ENCODE measurements around the gene TPD52L2.

The TPD52L2 gene

DNA sequence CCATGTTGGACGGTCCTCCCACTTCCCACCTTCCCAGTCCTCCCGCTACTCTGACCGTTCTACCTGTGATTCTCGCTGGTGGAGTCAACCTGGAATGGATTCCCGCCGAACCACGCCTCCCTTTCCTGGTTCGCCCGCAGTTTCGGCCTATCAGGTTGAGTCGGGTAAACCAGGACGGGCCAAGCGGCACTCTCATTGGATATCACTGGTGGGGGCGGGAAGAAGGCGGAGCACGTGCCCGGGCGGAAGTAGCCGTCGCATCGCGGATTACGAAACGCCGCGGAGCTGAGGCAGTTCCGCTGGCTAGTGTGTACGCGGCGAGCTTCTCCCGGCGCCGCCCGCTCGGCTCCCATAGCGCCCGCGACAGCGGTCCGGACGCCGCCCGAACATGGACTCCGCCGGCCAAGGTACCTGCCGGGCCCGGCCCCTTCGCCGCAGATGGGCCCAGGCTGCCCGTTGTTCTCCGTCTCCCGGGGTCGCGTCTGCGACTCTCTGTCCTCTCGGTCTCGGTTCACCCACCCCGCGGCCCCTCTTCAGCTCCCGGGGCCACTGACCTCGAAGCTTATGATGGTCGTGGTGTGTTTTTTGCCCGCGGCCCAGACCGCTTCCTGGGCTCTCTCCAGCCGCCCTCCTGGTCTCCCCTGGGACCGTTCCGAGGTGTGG is at the start of gene TPD52L2:
TSS of gene TPD52L2 (plus strand) at position 293 of the 663 bp plus-strand sequence. CDS start at position 389, 96 bp downstream.
- peak; percentile 99 for DNase-seq

DNA sequence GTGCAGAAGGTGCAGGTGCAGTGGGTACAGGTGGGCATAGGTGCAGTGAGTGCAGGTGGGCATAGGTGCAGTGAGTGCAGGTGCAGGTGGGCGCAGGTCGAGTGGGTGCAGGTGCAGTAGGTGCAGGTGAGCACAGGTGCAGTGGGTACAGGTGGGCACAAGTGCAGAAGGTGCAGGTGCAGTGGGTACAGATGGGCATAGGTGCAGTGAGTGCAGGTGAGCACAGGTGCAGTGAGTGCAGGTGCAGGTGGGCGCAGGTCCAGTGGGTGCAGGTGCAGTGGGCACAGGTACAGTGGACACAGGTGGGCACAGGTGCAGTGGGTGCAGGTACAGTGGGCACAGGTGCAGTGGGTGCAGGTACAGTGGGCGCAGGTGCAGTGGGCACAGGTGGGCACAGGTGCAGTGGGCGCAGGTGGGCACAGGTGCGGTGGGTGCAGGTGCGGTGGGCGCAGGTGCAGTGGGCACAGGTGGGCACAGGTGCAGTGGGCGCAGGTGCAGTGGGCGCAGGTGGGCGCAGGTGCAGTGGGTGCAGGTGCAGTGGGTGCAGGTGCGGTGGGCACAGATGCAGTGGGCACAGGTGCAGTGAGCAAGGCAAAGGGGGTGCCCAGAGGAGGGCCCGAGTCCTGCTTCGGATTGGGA is 49.3 kb upstream of the TPD52L2 start:
- no peak for DNase-seq

DNA sequence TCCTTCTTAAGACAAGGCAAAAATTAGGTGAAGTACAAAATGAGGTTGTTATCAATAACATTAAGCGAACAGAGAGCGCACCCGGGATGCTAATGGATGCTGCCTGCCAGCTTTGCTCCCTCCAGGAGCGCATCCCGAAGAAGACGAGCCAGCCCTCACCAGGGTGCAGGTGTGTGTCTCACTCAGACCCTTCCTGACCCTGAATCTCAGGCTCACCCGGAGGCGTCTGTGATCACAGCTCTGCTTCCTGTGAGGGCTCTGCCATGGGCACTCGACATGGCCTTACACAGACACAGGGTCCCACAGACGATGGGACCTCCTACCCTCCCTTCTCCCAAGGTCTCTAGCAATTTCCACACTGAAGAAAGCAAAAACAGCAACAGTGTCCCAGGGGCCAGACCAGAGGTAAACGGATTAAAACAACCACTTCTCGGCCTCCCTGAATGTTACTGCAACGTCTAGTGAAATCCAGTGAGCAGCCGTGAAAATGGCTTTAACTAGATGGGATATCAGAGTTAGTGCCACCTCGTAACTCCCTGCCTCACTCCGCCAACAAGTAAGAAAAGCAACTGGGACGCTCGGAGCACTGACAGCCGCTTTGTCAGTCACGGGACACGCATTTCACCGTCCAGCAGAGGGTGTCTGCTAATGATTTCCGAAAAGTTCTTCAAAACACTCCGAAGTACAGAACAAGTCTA is 45.7 kb upstream of the TPD52L2 start:
- DNase-seq, result peak; percentile 39

DNA sequence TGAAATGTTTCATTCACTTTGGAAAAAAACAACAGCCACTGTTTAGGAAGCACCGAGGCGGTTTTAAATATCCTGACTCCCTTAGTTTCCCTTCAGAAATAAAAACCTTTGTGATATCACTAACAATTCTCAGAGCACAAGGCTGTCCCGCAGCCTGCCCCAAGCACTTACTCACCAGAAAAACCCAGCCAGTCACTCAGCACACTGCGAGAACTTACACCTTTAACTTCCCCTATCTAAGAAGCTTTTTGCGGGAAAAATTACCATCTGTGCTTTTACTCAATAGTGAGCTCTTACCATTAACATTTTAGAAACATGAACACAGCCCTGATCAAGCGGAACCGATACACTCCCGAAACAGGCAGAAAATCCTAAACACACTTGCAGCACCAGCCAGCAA is 43.3 kb upstream of the TPD52L2 start:
- DNase-seq, result no peak

DNA sequence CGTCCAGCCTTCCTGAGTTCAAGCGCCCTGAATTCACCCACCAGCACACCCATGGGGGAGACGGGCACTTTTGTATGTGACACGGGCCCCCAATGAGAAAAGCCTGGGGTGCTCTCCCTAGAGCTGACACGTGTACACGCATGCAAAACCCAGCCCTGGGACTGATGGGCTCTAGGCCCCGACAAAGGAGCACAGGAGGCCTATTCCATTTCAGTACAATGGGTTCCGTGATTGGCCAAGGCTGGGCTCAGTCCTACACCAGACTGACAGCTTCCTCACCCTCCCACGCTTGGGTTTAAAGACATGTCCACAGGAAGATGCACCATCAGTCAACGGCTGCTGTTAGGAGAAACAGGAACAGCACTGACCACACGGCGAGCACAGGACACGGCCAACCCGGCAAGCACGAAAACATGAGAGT is 42.8 kb upstream of the TPD52L2 start:
- no peak for DNase-seq

DNA sequence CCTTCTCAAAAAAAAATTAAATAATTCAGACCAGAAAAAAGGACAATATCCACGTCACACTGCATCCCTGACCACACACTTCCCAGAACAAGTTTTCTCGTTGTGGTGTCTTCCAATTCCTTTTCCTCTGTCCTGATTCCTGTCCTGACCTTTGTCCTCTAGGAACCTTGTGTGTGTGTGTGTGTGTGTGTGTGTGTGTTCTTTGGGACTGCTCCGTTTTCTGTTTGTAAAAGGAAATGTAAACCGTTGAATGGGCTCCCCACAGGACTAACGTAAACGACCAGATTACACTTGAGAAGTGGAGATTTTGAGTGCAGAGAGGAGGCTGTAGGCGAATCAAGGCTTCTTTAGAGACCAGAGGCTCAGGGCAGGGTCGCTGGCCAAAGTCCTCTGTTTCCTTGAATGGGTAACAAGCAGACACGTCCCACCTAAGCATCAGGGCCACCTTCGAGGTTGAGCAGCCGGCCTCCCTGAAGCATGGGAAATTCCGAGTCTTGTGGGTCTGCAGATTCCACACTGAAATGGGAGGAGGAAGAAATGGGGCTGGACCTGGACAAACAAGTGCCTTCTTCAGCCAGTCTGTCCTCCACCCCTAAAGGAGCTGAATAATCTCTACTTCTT is 41.3 kb upstream of the TPD52L2 start:
- DNase-seq, result no peak

DNA sequence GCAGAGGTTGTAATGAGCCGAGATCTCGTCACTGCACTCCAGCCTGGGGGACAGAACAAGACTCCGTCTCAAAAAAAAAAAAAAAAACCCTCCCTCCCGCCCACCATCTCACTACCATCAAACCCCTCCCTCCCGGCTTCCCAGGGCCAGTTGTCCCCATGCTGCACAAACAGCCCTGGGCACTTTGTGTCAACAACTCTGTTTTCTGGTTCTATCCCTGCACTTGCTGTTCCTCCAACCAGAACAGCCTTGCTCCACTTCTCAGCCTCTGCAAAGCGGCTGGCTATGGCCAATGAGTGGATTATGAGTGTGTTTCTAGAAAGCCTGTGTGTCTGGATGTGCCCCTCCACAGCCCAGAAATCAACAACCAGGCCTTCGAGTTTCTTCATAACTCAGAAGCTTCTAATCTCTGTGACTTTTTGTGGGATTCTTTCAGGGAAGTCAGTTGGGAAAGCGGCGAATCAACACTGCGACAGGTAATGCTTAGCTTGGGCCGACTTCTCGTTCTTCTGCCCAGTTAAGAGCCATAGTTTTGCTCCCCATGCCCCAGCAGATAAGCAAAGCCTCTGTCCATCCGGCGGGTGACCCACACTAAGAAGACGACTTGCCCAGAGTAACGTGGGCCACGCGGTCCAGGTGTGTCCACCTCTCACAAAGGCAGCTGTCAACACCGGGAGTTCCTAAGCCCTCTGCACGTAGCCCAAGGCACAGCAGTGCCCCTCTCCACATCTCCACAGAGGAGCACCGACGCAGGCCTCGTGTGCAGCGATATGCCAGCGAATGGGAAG is 39.5 kb upstream of the TPD52L2 start:
- DNase-seq, result no peak

DNA sequence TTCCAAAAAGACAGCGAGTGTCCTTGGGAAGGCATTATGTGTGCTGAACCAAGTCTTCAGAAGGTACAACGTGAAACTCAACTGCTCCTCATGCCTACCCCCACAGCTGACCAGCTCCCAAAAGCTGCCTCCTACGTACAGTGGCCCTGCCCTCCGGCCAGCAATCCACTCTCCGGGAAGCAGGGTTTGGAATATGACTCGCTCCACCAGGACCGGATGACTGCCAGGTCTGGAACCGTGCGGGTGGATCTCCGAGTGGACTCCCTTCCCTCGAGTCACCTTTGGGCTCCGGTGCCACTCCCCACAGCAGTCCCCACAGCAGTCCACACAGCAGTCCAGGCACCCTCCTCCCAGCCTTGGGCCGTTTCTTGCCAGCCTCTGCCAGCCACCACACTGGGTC is 38.3 kb upstream of the TPD52L2 start:
- DNase-seq, result no peak

DNA sequence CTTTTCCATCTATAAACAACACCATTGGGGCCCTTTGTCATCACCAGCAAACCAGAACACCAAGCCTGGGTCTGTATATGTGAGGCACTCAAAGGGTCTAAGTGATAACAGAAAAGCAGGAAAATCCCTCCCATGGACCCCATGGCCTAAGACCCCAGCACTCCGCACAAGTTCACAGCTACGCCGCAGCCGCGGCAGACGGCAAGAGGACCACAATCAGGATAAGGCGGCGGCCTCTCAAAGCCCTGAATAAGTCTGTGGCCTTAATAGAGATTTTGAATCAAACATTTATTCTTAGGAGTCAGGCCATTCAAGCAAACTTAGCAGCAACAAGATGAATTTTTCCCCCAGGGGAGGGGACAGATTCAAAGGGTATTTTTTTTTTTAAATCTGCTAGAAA is 36.9 kb upstream of the TPD52L2 start:
- DNase-seq, result no peak

DNA sequence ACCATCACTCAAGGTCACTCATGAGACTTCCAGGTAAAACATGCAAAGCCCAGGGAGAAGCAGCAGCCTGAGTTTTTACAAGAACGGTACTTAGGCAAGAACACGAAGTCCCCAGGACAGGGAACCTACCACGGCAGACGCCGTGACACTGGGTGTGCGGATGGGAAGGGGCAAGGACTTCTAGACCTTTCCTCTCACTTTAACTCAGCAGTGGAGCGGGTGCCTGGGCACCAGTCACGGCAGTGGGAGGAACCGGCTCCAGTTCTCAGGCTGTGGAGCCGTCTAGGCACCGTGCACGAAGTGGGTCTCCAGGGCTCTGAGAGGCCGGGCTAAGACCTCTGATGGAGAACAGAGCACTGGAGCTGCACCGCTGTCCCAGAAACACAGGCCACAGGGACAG is 36.5 kb upstream of the TPD52L2 start:
- DNase-seq, result no peak

DNA sequence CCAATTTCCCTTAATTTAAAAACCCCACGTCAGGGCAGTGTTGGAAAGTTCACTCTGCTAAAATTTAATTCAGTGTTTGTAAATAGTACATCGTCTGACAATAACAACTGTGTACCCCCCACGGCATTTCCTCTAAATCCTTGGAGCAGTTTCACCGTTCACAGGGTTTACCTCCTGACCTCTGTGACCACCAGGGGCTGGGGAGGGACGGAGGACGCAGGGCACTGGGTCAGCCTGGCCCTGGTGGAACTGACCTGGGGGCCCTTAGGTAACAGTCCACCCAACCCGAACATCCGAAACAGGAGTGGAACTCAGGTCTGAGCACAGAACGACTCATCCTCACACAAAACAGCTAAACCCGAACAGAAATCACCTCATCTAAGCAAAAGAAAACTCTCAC is 36.1 kb upstream of the TPD52L2 start:
- no peak for DNase-seq

DNA sequence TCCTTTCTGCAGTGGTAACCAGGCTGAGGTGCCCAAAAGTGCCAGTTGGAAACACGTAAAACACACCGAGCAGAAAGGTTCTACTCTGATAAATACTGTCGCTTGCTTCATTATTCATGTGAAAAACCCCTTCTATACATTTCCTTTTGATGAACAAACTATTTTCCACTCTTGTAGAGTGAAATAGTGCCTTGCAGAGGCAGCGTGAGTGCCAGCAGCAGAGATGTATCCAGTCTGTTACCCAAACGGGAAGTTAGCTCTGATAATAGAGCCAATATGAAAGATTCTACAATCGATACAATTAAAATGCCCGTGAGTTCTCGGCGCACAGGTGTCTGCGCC is 35.5 kb upstream of the TPD52L2 start:
- no peak for DNase-seq

DNA sequence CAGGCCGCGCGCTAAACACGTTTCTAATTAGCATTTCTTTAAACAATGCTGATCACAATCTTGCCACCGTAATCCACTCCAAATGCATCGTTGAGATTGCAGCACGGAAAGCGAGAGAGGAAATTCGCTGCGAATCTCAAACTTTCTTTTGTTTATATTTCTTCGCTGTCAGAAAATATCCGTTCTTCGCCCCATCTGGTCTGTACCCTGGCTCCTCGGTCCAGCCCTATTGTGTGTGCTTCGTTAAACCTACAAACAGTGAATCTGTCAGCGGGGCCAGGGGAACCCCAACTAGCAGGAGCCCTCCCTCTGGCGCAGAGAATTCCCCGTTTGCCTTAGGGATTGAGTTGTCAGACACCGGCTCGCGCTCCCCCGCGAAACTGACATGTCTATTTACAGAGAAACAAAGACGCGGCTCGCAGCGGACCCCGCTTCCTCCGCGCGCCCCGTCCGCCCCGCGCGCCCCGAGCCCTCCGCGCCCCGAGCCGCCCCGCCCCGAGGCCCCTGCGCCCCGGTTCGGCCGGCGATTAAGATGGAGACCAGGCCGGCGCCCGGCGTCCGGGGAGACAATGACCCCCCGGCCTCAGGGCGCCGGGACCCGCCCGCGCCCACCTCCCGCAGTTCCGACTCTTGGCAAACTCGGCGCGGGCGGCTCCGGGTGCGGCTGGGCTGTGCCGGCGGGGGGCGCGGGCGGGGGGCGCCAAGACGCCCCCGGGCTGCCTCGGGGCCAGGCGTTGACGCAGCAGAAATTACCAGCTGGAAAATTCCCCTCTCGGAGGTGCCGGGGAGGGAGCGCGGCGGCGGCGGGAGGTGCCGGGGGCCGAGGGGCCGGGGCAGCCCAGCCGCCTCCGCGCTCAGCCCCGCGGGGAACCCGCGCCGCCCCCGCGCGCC is 34.9 kb upstream of the TPD52L2 start:
- DNase-seq, result no peak

DNA sequence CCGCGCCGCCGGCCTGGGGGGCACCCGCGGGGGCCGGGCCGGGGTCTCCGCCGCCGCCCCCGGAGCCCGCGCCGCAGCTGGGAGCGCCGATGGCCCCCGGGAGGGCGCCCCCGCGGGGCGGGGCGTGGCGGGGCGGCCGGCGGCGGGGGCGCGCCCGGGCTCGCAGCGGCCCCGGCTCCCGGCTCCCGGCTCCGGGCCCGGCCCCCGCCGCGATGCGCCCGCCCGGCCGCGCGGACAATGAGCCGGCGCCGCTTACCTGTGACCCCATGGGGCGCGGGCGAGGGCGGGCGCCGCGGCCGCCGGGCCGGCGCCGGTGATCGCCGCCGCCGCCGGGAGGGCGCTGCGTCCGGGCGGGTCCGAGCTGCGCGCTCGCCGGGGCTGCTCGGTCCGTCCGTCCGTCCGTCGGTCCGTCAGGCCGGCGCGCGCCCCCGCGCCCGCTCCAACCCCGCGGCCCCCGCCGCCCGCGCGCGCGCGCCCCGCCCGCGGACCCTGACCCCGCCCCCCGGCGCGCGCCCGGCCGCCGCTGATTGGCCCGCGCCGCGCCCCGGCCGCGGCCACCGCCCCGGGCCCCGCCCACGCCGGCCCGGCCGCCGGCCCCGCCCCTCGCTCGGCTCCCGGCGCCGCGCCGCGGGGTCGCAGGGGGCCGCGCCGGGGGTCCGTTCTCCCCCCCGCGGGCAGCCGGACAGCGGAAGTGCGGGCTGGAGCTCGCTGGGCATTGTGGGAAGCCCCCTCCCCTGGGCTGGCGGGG is 34.1 kb upstream of the TPD52L2 start, which contains the start of gene ZBTB46:
TSS of gene ZBTB46 (minus strand) at position 424 of the 748 bp plus-strand sequence. CDS start 40,507 bp downstream, outside the sequence.
- DNase-seq, result peak; percentile 43

DNA sequence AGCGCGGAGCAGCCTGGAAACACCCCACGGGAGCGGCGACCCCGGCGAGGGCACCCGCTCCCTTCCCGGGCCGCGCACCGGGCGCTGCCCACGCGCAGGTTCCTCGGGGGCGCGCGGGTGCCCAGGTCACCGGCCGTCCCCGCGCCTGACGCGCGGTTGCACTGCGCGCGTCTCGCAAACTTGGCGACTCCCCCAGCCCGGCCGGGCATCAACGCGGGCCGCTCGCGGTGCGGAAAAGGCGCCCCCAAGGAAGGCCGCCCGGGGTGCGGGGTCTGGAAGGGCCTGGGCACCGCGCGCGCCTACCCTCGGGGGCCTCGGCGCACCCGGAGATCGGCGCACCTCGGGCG is 33.5 kb upstream of the TPD52L2 start:
- DNase-seq, result no peak

DNA sequence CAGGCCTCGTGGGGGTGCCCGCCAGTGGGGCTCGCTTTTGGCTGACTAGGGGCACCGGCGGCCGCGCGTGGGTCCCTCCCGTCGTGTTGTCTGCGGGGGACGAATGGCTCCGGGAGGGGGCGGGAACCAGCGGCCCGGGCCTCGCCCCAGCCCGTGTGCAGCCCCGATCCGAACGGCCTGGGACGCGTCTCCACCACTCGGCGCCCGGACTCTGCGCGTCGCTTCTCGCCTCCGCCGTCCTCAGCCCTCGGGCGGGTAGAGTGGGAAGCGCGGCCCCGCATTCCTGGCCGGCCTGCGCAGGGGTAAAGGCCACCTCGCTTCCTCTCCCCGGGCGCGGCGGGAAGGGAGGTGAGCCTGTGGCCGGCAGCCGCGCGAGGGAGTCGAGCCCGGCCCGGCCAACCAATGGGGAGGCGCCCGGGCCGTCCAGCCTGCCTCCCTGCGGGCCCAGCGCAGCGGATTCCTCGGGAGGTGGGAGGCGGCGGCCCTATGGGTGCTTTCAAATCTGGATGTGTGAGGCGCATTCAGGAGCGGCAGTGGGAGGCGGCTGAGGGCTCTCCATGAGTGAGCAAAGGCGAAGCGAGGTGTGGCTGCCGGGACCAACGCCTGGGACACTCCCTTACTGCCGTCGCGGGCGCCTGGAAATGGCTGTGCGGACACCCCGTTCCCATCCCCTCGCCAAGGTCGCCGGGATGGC is 32.9 kb upstream of the TPD52L2 start:
- DNase-seq, result peak; percentile 28

DNA sequence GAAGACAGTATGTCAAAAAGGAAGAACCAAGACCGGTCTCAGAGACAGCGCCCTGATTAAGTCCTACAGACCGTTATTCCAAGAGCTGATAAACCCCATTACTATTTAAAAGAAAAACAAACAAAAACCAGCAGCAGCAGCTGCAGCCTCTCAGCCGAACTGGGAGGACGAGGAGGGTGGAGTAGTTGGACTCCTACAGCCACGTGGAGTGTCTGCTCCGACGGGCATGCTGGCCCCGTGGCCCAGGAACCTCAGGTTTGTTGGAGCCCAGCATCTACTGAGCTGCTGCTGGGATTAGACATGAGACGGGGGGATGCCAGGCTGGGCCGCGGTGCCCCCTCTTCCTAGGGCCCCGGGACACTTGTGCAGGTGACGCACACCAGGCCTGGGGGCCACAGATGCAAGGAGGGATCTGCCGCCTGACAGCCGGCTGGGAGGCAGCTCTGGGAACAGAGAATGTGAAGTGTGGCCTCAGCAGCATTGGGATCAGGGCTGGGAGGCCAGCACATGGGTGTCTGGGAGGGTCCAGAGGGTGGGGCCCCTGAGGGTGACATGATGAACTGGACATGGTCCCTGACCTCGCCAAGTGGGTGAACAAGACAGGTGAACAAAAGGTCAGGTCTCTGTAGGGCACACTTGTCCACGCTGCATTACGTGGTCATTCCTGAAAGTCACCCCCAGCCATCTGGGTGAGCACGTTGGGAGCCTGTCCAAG is 31.1 kb upstream of the TPD52L2 start:
- peak; percentile 62 for DNase-seq

DNA sequence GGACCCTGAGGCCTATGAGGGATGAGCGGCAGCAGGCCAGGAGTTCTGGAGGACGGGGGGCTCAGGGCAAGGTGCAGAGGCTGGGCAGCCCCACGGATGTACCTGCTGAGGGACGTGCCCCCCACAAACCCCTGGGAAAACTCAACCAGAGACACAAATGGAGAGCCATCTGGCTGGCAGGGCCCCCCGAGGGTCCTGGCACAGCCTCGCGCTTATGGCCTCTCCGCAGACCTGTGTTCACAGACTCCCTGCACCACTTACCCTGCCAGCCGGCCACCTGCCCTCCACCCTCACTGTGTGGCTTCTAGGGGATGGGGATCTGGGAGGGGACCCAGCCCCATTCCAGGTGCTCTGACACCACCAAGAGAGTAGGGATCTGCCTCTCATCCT is 30.6 kb upstream of the TPD52L2 start:
- DNase-seq, result no peak

DNA sequence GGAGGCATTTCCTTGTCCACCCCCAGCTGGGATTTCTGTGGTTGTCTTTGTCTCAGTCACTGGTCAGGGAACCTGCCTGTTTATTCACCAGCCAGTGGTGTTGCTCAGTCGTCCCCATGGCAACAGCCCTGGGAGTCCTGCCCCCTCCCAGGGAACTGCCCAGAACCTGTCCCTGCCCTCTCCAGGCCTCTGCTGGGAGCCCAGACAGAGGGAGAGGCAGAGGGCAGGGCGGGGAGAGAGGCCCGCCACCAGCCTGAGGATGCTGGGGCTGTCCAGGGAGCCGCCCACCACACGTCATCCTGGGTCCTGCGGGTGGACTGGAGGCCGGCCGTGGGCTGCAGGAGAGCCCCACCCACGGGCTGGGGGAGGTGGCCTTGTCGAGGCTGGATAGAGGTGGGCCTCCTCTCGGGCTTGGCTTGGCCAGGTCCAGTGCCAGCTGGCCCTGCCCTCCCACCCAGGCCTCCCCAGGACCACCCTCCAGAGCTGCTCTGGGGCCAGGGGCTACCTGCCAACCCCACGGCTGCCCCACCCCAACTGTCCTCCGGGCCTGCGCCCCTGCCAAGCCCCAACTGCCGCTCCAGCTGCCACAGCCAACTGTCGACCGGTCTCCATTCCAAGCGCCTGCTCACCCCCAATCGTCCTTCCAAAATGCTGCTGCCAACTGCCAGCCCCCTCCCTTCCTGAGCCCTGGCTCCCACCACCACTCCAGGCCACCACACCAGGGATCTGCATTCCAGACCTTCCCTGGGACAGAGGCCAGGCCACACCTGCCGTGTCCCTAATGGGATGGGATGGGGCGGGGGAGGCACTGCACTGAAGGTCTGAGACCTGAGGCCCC is 29.8 kb upstream of the TPD52L2 start:
- DNase-seq, result peak; percentile 99
